Testis (tissue), 3 donors: Measurements from ENCODE around the gene ADPRHL1. TPM values are rescaled to one million over a fixed set of nuclear protein-coding genes. Genes with fewer than 3 reads are reported as not detected.

Source experiments
- DNase-seq: peaks from one replicate; pipeline ENCODE4 v3.0.0-alpha.2; 2019
- H3K27ac ChIP-seq, 2 donors: fragments of 200-600 bp; sonication (generic); one replicate each; pipeline ENCODE4 v1.5.1; 2019
- H3K27me3 ChIP-seq: fragments of 200-600 bp; sonication (generic); one replicate; pipeline ENCODE4 v1.5.1; 2019
- H3K36me3 ChIP-seq: fragments of 200-600 bp; sonication (generic); one replicate; pipeline ENCODE4 v1.5.1; 2017; ENCODE audit warnings: low read depth; ENCODE audit errors: missing control alignments
- H3K4me1 ChIP-seq: fragments of 200-600 bp; sonication (generic); one replicate; pipeline ENCODE4 v1.5.1; 2019
- H3K4me3 ChIP-seq, 2 donors: fragments of 200-600 bp; sonication (generic); one replicate each; pipeline ENCODE4 v1.5.1; 2017 to 2019
- H3K9me3 ChIP-seq: fragments of 200-600 bp; sonication (generic); one replicate; pipeline ENCODE4 v1.5.1; 2017
- CTCF ChIP-seq, 3 experiments: fragments of 450-650 bp in 2 of 3; fragments of 200-600 bp in 1 of 3; sonication (generic) in 1 of 3; IDR thresholded peaks; one replicate each; pipeline ENCODE4 v1.5.1; 2016 to 2019; ENCODE audit warnings: antibody characterized with exemption in 3 of 3, mild to moderate bottlenecking in 2 of 3, moderate library complexity in 1 of 3
- POLR2A ChIP-seq: fragments of 450-650 bp; IDR thresholded peaks from one replicate; pipeline ENCODE4 v1.6.1; 2017; ENCODE audit warnings: antibody characterized with exemption, mild to moderate bottlenecking, moderate library complexity
- WGBS, 2 donors: methylation state at CpG; one replicate each; pipeline ENCODE4 v1.1.5; 2018; 5-methylcytosine and 5-hydroxymethylcytosine counted together
- intact Hi-C: fragments of 100-400 bp; cut with DNase I; formaldehyde crosslinking; loops from one replicate; pipeline ENCODE4 v1.15.1; 2023; ENCODE audit warnings: low total_unique reads
- polyA plus RNA-seq: library from polyadenylated mRNA; stranded (reverse); fragments of 350-450 nt; fragmentation: Illumina TruSeq; extraction: RNeasy Lipid Tissue Mini Kit (QIAGEN cat#74804); gene quantifications from one replicate; pipeline ENCODE4 v1.2.3, GENCODE V29; 2014; ENCODE audit warnings: low read depth, low replicate concordance; ENCODE audit not compliant: insufficient read depth
- total RNA-seq, 2 donors: library from RNA; depleted of rRNA; stranded (reverse); fragments of >200 nt; gene quantifications; one replicate each; pipeline ENCODE4 v1.2.3, GENCODE V29; 2016

ADPRHL1 gene
- total and polyA plus RNA-seq, 3 donors from 2014 or later: 6.2 to 9.3 (median 6.6) TPM

- Histone ChIP-seq H3K4me3 (peak overlapping the region; percentile 77 to 95), H3K36me3 (no peaks in the 10 kb centered on the region), H3K9me3 (no peaks in the 10 kb centered on the region), H3K27me3 (no peaks in the 10 kb centered on the region), H3K4me1 (peaks cover 38% of the 10 kb centered on the region), H3K27ac (peak overlapping the region; percentile 59 to 90)
- no peak for DNase-seq
- intact Hi-C loops: no loop called here
- 17 to 26% methylated on average over 8 of the region's 8 CpGs for WGBS, 2 donors
- TF ChIP-seq POLR2A: no peak
- TF ChIP-seq CTCF (IDR thresholded peaks at IDR 0.05): no peak
These were observed 35.9 kb upstream of the ADPRHL1 start for GRCh38 chr13:113489171-113489548.

GRCh38 chr13:113488283-113488682 lies 35.0 kb upstream of the ADPRHL1 start:
- intact Hi-C loops: no loop called here
- DNase-seq: no peak
- TF ChIP-seq POLR2A (no peak), CTCF (IDR thresholded peaks at IDR 0.05) (no peak)
- WGBS, 2 donors: 90% methylated on average over 3 of the region's 3 CpGs
- peak overlapping the region in 1 of 2 donors; percentile 28 for H3K27ac ChIP-seq
- no peaks in the 10 kb centered on the region for H3K9me3 ChIP-seq
- H3K4me1 ChIP-seq: peaks cover 38% of the 10 kb centered on the region
- no peaks in the 10 kb centered on the region for H3K36me3 ChIP-seq
- no peaks in the 10 kb centered on the region for H3K27me3 ChIP-seq
- H3K4me3 ChIP-seq: no peak overlapping the region

GRCh38 chr13:113486698-113487097 lies 33.4 kb upstream of the ADPRHL1 start:
- no peak overlapping the region for H3K4me3 ChIP-seq
- no peak for DNase-seq
- H3K4me1 ChIP-seq: peaks cover 22% of the 10 kb centered on the region
- H3K9me3 ChIP-seq: no peaks in the 10 kb centered on the region
- no peaks in the 10 kb centered on the region for H3K27me3 ChIP-seq
- intact Hi-C loops: no loop called here
- no peaks in the 10 kb centered on the region for H3K36me3 ChIP-seq
- TF ChIP-seq CTCF (IDR thresholded peaks at IDR 0.05) (no peak), POLR2A (no peak)
- H3K27ac ChIP-seq: no peak overlapping the region
- 50 to 72% methylated on average over 4 of the region's 4 CpGs for WGBS, 2 donors

GRCh38 chr13:113485545-113485944 lies 32.3 kb upstream of the ADPRHL1 start:
- Histone ChIP-seq H3K27me3 (no peaks in the 10 kb centered on the region), H3K27ac (peak overlapping the region; percentile 16 to 28), H3K4me1 (peaks cover 22% of the 10 kb centered on the region), H3K36me3 (no peaks in the 10 kb centered on the region), H3K4me3 (no peak overlapping the region), H3K9me3 (no peaks in the 10 kb centered on the region)
- DNase-seq: no peak
- WGBS, 2 donors: 53 to 82% methylated on average over 13 of the region's 13 CpGs
- intact Hi-C loops: no loop called here
- TF ChIP-seq CTCF (IDR thresholded peaks at IDR 0.05) (no peak), POLR2A (no peak)

GRCh38 chr13:113483504-113484293 lies 30.4 kb upstream of the ADPRHL1 start:
- DNase-seq: peak; percentile 49
- H3K27ac ChIP-seq: peak overlapping the region; percentile 46 to 59
- peak overlapping the region; percentile 3 to 6 for H3K4me3 ChIP-seq
- no peaks in the 10 kb centered on the region for H3K27me3 ChIP-seq
- intact Hi-C loops: no loop called here
- H3K36me3 ChIP-seq: no peaks in the 10 kb centered on the region
- TF ChIP-seq CTCF (IDR thresholded peaks at IDR 0.05): no peak
- no peak for TF ChIP-seq POLR2A
- WGBS, 2 donors: 60 to 68% methylated on average over 26 to 36 of the region's 36 CpGs
- peaks cover 13% of the 10 kb centered on the region for H3K4me1 ChIP-seq
- no peaks in the 10 kb centered on the region for H3K9me3 ChIP-seq
